Naive thymus-derived CD4-positive, alpha-beta T cell (primary cell): ENCODE results near the gene PPP1R11. TPM values are rescaled to one million over a fixed set of nuclear protein-coding genes. Genes with fewer than 3 reads are reported as not detected.

Source experiments
- ATAC-seq: fragments of 150-1000 bp; cut with Tn5 transposase; 2 replicates; pipeline ENCODE4 v1.10.0; 2021; ENCODE audit warnings: mild to moderate bottlenecking, moderate library complexity
- CTCF ChIA-PET: fragments of 350-600 bp; sonication (Branson Sonifier 250); formaldehyde crosslinking; loops from one replicate; lab custom pipeline; 2021; ENCODE audit warnings: antibody characterized with exemption; lab: Charles Lee
- POLR2A ChIA-PET: fragments of 350-600 bp; sonication (Branson Sonifier 250); formaldehyde crosslinking; loops from one replicate; lab custom pipeline; 2021; ENCODE audit warnings: antibody characterized with exemption, inconsistent platforms; lab: Charles Lee
- DNase-seq, 9 donors: peaks; one replicate each; pipeline versions ENCODE4 v3.0.0 to v3.0.0-alpha.2; 2020 to 2022; ENCODE audit warnings: mixed read lengths in 1 of 9
- H3K27ac ChIP-seq: one replicate; pipeline ENCODE4 v1.7.0; 2013; ENCODE audit warnings: mild to moderate bottlenecking, low read depth, low read length, moderate library complexity
- H3K27me3 ChIP-seq, 2 donors: one replicate each; pipeline ENCODE4 v1.7.0; 2013; ENCODE audit warnings: low read length in 2 of 2, mild to moderate bottlenecking in 2 of 2, moderate library complexity in 2 of 2; ENCODE audit not compliant: control insufficient read depth in 2 of 2, insufficient read depth in 2 of 2
- H3K36me3 ChIP-seq, 3 experiments: 1 replicate in 2 of 3; 2 replicates in 1 of 3; pipeline ENCODE4 v1.7.0; 2013; ENCODE audit warnings: low read length in 3 of 3, mild to moderate bottlenecking in 3 of 3, moderate library complexity in 1 of 3; ENCODE audit not compliant: insufficient read depth in 3 of 3, control insufficient read depth in 2 of 3
- H3K4me1 ChIP-seq, 2 donors: one replicate each; pipeline ENCODE4 v1.7.0; 2013; ENCODE audit warnings: low read length in 2 of 2, mild to moderate bottlenecking in 2 of 2, moderate library complexity in 1 of 2; ENCODE audit not compliant: control insufficient read depth in 2 of 2, insufficient read depth in 2 of 2
- H3K4me3 ChIP-seq: 2 replicates; pipeline ENCODE4 v1.7.0; 2013; ENCODE audit warnings: mild to moderate bottlenecking, low read length
- H3K9me3 ChIP-seq, 3 experiments: 1 replicate in 2 of 3; 2 replicates in 1 of 3; pipeline ENCODE4 v1.7.0; 2013; ENCODE audit warnings: low read length in 3 of 3; ENCODE audit not compliant: control insufficient read depth in 2 of 3
- H3K27ac Mint-ChIP-seq, 9 donors: one replicate each; pipeline ENCODE4 v1.8.0; 2020 to 2022; ENCODE audit warnings: mixed read lengths in 9 of 9, mild to moderate bottlenecking in 8 of 9, moderate library complexity in 5 of 9, inconsistent platforms in 2 of 9
- H3K27me3 Mint-ChIP-seq, 5 donors: one replicate each; pipeline ENCODE4 v1.8.0; 2021 to 2022; ENCODE audit warnings: mixed read lengths in 5 of 5, mild to moderate bottlenecking in 1 of 5
- H3K36me3 Mint-ChIP-seq, 5 donors: one replicate each; pipeline ENCODE4 v1.8.0; 2020 to 2022; ENCODE audit warnings: mixed read lengths in 5 of 5, mild to moderate bottlenecking in 3 of 5, inconsistent platforms in 1 of 5
- H3K4me1 Mint-ChIP-seq, 7 donors: one replicate each; pipeline ENCODE4 v1.8.0; 2020 to 2022; ENCODE audit warnings: mixed read lengths in 7 of 7, mild to moderate bottlenecking in 3 of 7, inconsistent platforms in 1 of 7
- H3K4me3 Mint-ChIP-seq, 10 donors: one replicate each; pipeline ENCODE4 v1.8.0; 2020 to 2022; ENCODE audit warnings: mild to moderate bottlenecking in 10 of 10, mixed read lengths in 10 of 10, moderate library complexity in 6 of 10, inconsistent platforms in 2 of 10
- H3K9me3 Mint-ChIP-seq, 11 donors: one replicate each; pipeline ENCODE4 v1.8.0; 2020 to 2022; ENCODE audit warnings: mixed read lengths in 11 of 11, mild to moderate bottlenecking in 4 of 11, inconsistent platforms in 1 of 11, moderate library complexity in 1 of 11
- intact Hi-C, 2 donors: fragments of 100-400 bp; cut with micrococcal nuclease; formaldehyde crosslinking; loops; one replicate each; pipeline ENCODE4 v1.15.1; 2023
- polyA plus RNA-seq, 2 donors: library from polyadenylated mRNA; unstranded; fragments of 300-500 nt; fragmentation: Illumina TruSeq; gene quantifications; one replicate each; pipeline ENCODE4 v1.2.3, GENCODE V29; 2021
- total RNA-seq, 6 experiments: library from RNA in 5 of 6; stranded (reverse) in 5 of 6; gene quantifications; 1 replicate in 5 of 6; 2 replicates in 1 of 6; pipeline ENCODE4 v1.2.3 and lab custom pipeline; 2021 to 2026

Gene PPP1R11
- total and polyA plus RNA-seq, 7 experiments from 2014 or later: 49.4 to 113 (median 64.0) TPM

DNA sequence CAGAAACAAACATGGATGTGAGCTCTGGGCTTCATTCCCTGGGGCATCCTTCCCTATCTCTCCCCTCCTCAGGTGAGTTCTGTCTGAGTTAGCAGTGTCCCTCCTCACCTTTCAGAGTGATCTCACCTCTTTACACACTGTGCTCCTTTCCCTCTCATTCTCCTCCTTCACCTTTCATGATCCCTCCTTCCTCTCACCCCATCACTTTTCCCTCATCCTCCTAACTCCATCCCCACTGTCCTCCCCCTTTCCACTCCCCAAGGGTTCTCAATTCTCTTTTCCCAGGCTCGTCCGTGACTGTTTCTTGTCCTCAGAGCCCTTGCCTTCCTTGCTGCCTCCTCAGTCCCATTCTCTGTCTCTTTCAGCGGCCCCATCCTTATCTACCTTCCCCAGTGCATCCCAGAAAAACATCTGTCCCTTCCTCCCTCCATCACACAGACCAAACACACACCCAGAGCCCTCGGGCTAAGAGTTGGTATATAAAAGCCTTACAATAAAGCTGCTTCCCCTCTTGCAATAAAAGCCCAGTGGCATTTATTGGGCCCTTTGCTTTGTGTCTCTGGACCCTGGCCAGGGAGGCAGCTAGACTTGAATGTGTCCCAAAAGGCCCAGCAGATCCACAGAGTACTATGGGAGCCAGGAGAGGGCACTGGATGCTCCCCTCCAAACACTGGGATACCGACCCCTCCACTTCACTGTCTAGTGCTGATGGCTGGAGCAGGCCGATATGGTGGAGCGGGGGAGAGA, 6.7 kb downstream of the PPP1R11 start:
- DNase-seq (no peak), ATAC-seq (no peak)
- CTCF ChIA-PET: no interaction called here
- intact Hi-C loops: no loop called here
- peaks cover 0 to 12% of the 10 kb centered on the region in 2 donors for H3K27me3 ChIP-seq
- peaks cover 14 to 46% of the 10 kb centered on the region in 2 donors for H3K4me1 ChIP-seq
- Mint-ChIP-seq H3K27me3 (peaks cover 31 to 77% (median 55%) of the 10 kb centered on the region in 5 donors), H3K4me1 (peaks cover 49 to 72% (median 66%) of the 10 kb centered on the region in 7 donors), H3K36me3 (peaks cover 10 to 34% (median 28%) of the 10 kb centered on the region in 5 donors), H3K4me3 (peak overlapping the region in 8 of 10 donors; percentile 25 to 89 (median 81)), H3K9me3 (peaks cover 0 to 3% (median 0%) of the 10 kb centered on the region in 11 donors), H3K27ac (peak overlapping the region in 2 of 9 donors; percentile 25 to 73)
- peaks cover 0 to 20% (median 7%) of the 10 kb centered on the region in 3 experiments for H3K36me3 ChIP-seq
- H3K9me3 ChIP-seq: no peaks in the 10 kb centered on the region
- POLR2A ChIA-PET: no interaction called here
- H3K27ac ChIP-seq: no peak overlapping the region
- no peak overlapping the region for H3K4me3 ChIP-seq

DNA sequence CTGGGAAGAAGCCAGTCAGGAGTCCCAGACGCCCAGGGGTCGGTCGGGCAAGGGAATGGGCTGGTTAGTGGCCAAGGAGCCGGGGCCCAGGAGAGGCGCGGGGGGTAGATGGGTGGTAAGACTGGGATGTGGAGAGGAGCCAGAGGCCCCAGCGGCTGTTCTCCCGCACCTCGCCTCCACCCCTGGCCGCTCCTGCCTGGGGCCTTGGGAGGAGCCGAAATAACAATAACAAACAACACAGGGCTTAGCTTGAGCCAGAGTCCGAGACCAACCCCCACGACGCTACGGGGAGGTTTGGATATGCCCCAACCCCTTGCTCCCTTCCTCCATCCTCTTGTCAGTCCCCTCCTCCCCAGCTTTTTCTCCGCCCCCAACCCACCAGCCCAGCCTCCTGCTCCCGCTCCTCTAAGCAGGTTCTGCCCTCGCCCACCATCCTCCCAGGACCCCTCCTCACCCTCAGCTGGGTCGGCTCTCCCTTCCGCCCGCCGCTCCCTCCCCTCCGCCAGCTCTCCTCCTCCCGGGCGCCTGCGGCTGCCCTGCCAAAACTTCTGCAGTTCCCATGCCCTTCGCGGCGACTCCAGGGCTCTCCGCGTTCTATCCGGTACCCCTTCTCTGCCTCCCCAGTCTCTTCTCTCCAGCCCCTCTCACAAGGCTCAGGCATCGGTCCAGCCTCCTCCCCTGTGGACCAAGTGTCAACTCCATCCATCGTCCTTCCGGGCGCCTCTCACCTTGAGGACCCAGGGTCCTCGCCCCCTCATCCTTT, 7.5 kb downstream of the PPP1R11 start:
- no peak for DNase-seq
- ATAC-seq: no peak
- H3K4me3 ChIP-seq: peak overlapping the region; percentile 40
- Mint-ChIP-seq H3K4me1 (peaks cover 48 to 71% (median 64%) of the 10 kb centered on the region in 7 donors), H3K9me3 (peaks cover 0 to 3% (median 0%) of the 10 kb centered on the region in 11 donors), H3K27ac (peak overlapping the region in 2 of 9 donors; percentile 18 to 39), H3K27me3 (peaks cover 31 to 86% (median 54%) of the 10 kb centered on the region in 5 donors), H3K4me3 (peak overlapping the region; percentile 43 to 89 (median 78)), H3K36me3 (peaks cover 10 to 28% (median 23%) of the 10 kb centered on the region in 5 donors)
- peaks cover 14 to 43% of the 10 kb centered on the region in 2 donors for H3K4me1 ChIP-seq
- H3K27me3 ChIP-seq: peaks cover 0 to 12% of the 10 kb centered on the region in 2 donors
- peaks cover 0 to 12% (median 4%) of the 10 kb centered on the region in 3 experiments for H3K36me3 ChIP-seq
- H3K27ac ChIP-seq: no peak overlapping the region
- no peaks in the 10 kb centered on the region for H3K9me3 ChIP-seq
- CTCF ChIA-PET: no interaction called here
- intact Hi-C loops: loop anchor here in 1 of 2 donors (1.0 kb wide), 1 partner anchor 8 kb away; no protein-coding TSS in a partner anchor
- POLR2A ChIA-PET: interaction anchor here (0.8 to 1.1 kb wide), 2 partner anchors 8 to 14 kb away, joined by 3 to 5 read pairs; no protein-coding TSS in a partner anchor

DNA sequence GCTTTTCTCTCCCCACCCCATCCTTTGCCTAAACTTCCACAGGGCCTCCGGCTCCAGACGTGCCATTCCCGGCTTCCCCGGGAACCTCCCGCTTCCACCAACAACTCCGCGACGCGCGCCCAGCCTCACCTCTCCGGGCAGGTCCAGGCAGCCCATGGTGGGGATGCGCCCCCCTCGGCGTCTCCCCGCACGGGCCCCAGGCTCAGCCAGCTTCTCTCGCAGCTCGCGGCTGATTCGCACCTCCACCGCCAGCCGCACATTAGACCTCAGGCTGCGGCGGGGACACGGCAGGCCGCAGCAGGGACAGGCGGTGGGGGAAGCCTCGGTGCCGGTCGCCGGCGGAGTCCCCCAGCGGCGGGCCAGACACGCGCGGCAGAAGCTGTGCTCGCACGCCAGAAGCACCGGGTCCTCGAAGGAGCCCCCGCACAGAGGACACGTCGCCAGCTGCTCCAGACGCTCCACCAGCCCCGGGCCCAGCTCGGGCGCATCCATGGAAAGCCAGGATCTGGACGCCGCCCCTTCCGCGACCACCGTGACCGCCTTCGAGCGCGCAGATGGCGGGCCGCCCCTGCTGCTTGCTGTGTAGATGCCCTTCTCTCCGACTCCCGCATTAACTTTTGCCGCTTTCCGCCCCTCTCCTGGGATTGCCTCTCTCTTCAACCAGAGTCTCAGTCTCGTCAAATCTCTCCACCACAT, 8.2 kb downstream of the PPP1R11 start, which contains the start of gene RNF39:
TSS of gene RNF39 (minus strand) at position 676 of the 696 bp plus-strand sequence. CDS start at position 492, 184 bp downstream.
- intact Hi-C loops: loop anchor here in 1 of 2 donors (1.0 kb wide), 1 partner anchor 9 kb away; no protein-coding TSS in a partner anchor
- peaks cover 14 to 43% of the 10 kb centered on the region in 2 donors for H3K4me1 ChIP-seq
- peaks cover 0 to 3% (median 0%) of the 10 kb centered on the region in 11 donors for H3K9me3 Mint-ChIP-seq
- ATAC-seq (peak; percentile 39), DNase-seq (no peak)
- H3K27ac ChIP-seq: no peak within 1 kb of the TSS
- H3K36me3 ChIP-seq: peaks cover 0 to 5% (median 0%) of the 10 kb centered on the region in 3 experiments
- peaks cover 0 to 12% of the 10 kb centered on the region in 2 donors for H3K27me3 ChIP-seq
- peaks cover 31 to 90% (median 52%) of the 10 kb centered on the region in 5 donors for H3K27me3 Mint-ChIP-seq
- H3K4me3 ChIP-seq: peak within 1 kb of the TSS; percentile 40
- H3K36me3 Mint-ChIP-seq: peaks cover 7 to 20% (median 16%) of the 10 kb centered on the region in 5 donors
- H3K9me3 ChIP-seq: no peaks in the 10 kb centered on the region
- POLR2A ChIA-PET: interaction anchor here (0.8 to 1.1 kb wide), 2 partner anchors 9 to 15 kb away, joined by 3 to 5 read pairs; no protein-coding TSS in a partner anchor
- peaks cover 41 to 63% (median 59%) of the 10 kb centered on the region in 7 donors for H3K4me1 Mint-ChIP-seq
- peak within 1 kb of the TSS in 5 of 9 donors; percentile 1 to 60 (median 18) for H3K27ac Mint-ChIP-seq
- peak within 1 kb of the TSS; percentile 63 to 89 (median 81) for H3K4me3 Mint-ChIP-seq
- CTCF ChIA-PET: no interaction called here

DNA sequence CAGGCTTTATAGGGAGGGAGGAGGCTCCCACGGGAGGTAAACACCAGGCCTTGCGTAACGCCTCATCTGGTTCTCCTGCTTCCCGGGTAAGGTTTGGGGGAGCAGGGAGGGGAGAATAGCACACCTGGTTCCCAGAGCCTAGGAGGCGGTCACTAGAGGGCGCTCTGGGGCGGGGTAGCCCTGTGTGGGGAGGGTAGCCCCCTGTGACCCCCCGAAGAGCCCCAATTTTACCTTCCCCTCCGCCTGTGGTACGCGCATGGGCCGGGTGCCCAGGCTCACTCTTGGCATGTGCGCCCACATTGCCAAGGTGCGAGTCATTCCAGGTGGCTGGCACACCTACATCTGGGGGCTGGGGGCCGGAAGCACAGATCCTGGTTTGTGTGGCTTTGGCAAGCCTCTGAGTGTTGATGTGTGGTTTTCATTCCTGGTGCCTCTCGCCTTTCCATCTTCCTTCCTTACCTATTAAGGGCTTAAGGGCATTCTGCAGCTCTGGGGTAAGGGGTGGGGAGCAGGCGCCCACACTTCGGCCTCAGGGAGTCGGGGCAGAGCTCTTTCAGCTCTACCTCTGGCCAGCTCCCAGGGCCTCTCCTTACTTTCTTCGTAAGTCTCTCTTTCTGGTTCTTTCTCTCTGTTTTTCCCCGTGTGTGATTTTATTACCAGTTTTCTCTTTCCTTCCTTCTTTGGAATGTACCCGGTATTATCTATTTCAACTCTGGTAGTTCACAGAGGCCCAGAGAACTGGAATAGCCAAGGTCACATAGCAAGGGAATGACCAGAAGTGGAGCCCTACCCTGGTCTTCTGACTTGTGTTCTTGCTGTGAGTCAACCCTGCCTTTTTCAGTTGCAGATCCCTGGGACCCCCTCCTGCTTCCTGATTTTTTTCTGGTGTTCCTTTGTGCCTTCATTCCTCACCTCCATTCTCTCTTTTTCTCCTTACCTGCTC, 9.1 kb downstream of the PPP1R11 start:
- Histone ChIP-seq H3K9me3 (no peaks in the 10 kb centered on the region), H3K27ac (no peak overlapping the region), H3K4me3 (no peak overlapping the region), H3K36me3 (no peaks in the 10 kb centered on the region), H3K4me1 (peaks cover 14 to 38% of the 10 kb centered on the region in 2 donors), H3K27me3 (peaks cover 0 to 12% of the 10 kb centered on the region in 2 donors)
- DNase-seq (no peak), ATAC-seq (peak; percentile 41)
- H3K36me3 Mint-ChIP-seq: peaks cover 0 to 13% (median 10%) of the 10 kb centered on the region in 5 donors
- ChIA-PET CTCF (interaction anchor here (0.5 to 0.8 kb wide), 3 partner anchors 48 to 190 kb away, joined by 3 to 6 read pairs (median 3); no protein-coding TSS in a partner anchor), POLR2A (interaction anchor here (1.8 kb wide), 1 partner anchor 10 kb away, joined by 5 read pairs; the partner anchor contains the start of gene PPP1R11)
- H3K4me3 Mint-ChIP-seq: peak overlapping the region; percentile 63 to 89 (median 81)
- intact Hi-C loops: loop anchor here in 1 of 2 donors (1.0 kb wide), 1 partner anchor 10 kb away; no protein-coding TSS in a partner anchor
- peak overlapping the region in 4 of 9 donors; percentile 1 to 60 (median 36) for H3K27ac Mint-ChIP-seq
- H3K4me1 Mint-ChIP-seq: peaks cover 35 to 56% (median 53%) of the 10 kb centered on the region in 7 donors
- H3K9me3 Mint-ChIP-seq: peaks cover 0 to 3% (median 0%) of the 10 kb centered on the region in 11 donors
- H3K27me3 Mint-ChIP-seq: peaks cover 25 to 84% (median 46%) of the 10 kb centered on the region in 5 donors

DNA sequence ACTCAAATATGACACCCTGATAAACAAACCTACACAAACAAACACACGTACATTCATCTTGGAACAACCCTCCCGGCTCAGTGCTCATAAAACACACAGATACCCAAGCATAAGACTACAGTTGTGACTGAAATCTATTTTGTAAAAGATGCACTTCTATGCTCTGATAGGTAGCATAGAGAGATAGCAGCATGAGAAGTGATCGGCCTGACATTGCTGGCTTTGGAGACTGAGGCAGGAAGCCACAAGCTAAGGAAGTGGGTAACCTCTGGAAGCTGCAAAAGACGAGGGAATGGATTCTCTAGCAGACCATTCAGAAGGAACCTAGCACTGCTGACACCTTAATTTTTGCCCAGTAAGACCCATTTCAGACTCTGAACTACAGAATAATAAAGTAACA, 10.2 kb downstream of the PPP1R11 start:
- POLR2A ChIA-PET: interaction anchor here (1.8 kb wide), 1 partner anchor 11 kb away, joined by 5 read pairs; the partner anchor contains the start of gene PPP1R11
- Mint-ChIP-seq H3K4me1 (peaks cover 29 to 48% (median 46%) of the 10 kb centered on the region in 7 donors), H3K27me3 (peaks cover 17 to 77% (median 38%) of the 10 kb centered on the region in 5 donors), H3K4me3 (peak overlapping the region in 7 of 10 donors; percentile 1 to 82 (median 26)), H3K36me3 (peaks cover 0 to 6% (median 3%) of the 10 kb centered on the region in 5 donors), H3K27ac (peak overlapping the region in 3 of 9 donors; percentile 14 to 63 (median 14)), H3K9me3 (peaks cover 0 to 3% (median 0%) of the 10 kb centered on the region in 11 donors)
- Histone ChIP-seq H3K36me3 (no peaks in the 10 kb centered on the region), H3K9me3 (no peaks in the 10 kb centered on the region), H3K27ac (no peak overlapping the region), H3K4me1 (peaks cover 14 to 29% of the 10 kb centered on the region in 2 donors), H3K27me3 (peaks cover 0 to 12% of the 10 kb centered on the region in 2 donors), H3K4me3 (no peak overlapping the region)
- DNase-seq: no peak
- intact Hi-C loops: no loop called here
- CTCF ChIA-PET: interaction anchor here (0.6 to 1.2 kb wide), 2 partner anchors 26 to 947 kb away, joined by 4 to 5 read pairs; no protein-coding TSS in a partner anchor
- ATAC-seq: peak; percentile 31
